ENCODE results near the gene COX6A2. TPM values are rescaled to one million over a fixed set of nuclear protein-coding genes. Genes with fewer than 3 reads are reported as not detected.

The COX6A2 gene
- total RNA-seq, 1 experiment from 2014 or later = not detected

DNA sequence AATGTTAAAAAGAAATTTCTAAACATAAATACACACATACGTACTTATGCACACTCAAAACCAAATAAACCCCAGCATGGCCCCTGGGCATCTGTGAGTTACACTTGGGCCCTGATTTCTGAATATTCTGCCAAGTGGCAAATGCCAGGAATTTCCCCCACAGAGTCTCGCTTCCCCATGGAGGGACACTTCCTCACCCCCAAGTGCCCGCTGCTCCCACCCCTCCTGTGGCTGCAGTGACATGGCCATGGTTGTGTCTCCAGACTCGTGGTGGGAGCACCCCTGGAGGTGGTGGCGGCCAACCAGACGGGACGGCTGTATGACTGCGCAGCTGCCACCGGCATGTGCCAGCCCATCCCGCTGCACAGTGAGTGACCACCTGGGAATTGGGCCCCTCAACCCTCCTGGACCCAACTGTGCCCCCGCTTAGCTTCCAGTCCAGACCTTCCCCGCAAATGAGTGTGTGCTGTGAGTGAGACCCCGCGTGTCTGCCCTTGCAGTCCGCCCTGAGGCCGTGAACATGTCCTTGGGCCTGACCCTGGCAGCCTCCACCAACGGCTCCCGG is 31.0 kb downstream of the COX6A2 start:
- Histone ChIP-seq H3T11ph (ENCODE audit: low read length) (no peak overlapping the region), H2AK5ac (ENCODE audit: insufficient read length, low read length) (no peak overlapping the region), H4K8ac (replicated peaks; ENCODE audit: insufficient read length, low read depth, low read length) (no peak overlapping the region), H3K18ac (ENCODE audit: insufficient read length, low read depth, low read length) (no peak overlapping the region), H2BK20ac (ENCODE audit: low read depth, low read length, poor library complexity, severe bottlenecking) (no peak overlapping the region), H2BK120ac (ENCODE audit: low read depth, low read length, poor library complexity, severe bottlenecking) (no peak overlapping the region), H3K79me2 (ENCODE audit: insufficient read depth, low read length) (no peaks in the 10 kb centered on the region), H3K27ac (ENCODE audit: insufficient read length, low read depth, low read length) (no peak overlapping the region), H3K9me3 (ENCODE audit: control insufficient read depth, low read depth, low read length) (no peaks in the 10 kb centered on the region), H2BK15ac (ENCODE audit: low read depth, low read length) (no peak overlapping the region), H3K56ac (ENCODE audit: insufficient read length, low read depth, low read length) (no peak overlapping the region), H3K23me2 (ENCODE audit: insufficient read length, low read depth, low read length, poor library complexity, severe bottlenecking) (no peaks in the 10 kb centered on the region), H3K27me3 (ENCODE audit: insufficient read depth, low read length) (no peaks in the 10 kb centered on the region), H3K9ac (ENCODE audit: extremely low read depth, insufficient read length, low read length) (no peak overlapping the region), H3K79me1 (ENCODE audit: insufficient read depth, low read depth, low read length, poor library complexity, severe bottlenecking) (no peaks in the 10 kb centered on the region), H2BK12ac (ENCODE audit: insufficient read length, low read depth, low read length) (no peak overlapping the region), H4K91ac (ENCODE audit: insufficient read length, low read depth, low read length) (no peak overlapping the region), H4K5ac (ENCODE audit: insufficient read length, low read depth, low read length) (no peak overlapping the region), H3K4ac (ENCODE audit: low read depth, low read length) (no peak overlapping the region), H3K23ac (ENCODE audit: insufficient read length, low read depth, low read length) (no peak overlapping the region), H2AFZ (ENCODE audit: low read length) (no peak overlapping the region), H2BK5ac (ENCODE audit: insufficient read length, low read length) (no peak overlapping the region), H4K20me1 (ENCODE audit: control insufficient read depth, insufficient read depth, insufficient read length) (no peaks in the 10 kb centered on the region), H3K4me1 (ENCODE audit: insufficient read depth, low read length) (no peaks in the 10 kb centered on the region), H3K14ac (ENCODE audit: insufficient read depth, low read length) (no peak overlapping the region), H3K4me2 (ENCODE audit: insufficient read depth, insufficient read length, low read length) (no peak overlapping the region)
- no peak overlapping the region for H3K27ac Mint-ChIP-seq
- DNase-seq = no peak
- no CpG with 5 or more reads among the region's 18 CpGs for WGBS (ENCODE audit: extremely low coverage, insufficient read length, low lambda C conversion rate)
- peaks cover 7% of the 10 kb centered on the region for H3K27me3 Mint-ChIP-seq (ENCODE audit: low read depth)
- peaks cover 0 to 3% of the 10 kb centered on the region in 2 experiments; a peak in 1 of 5 replicates for H3K9me3 Mint-ChIP-seq
- H3K4me1 Mint-ChIP-seq = peaks cover 6 to 7% of the 10 kb centered on the region in 2 experiments
- no peak for TF ChIP-seq CTCF (conservative IDR thresholded peaks at IDR 0.05)
- peaks cover 0 to 4% (median 0%) of the 10 kb centered on the region in 3 experiments; a peak in 2 of 7 replicates for H3K36me3 Mint-ChIP-seq (ENCODE audit: insufficient read depth in 1 of 3, low read depth in 3 of 3)
- H3K4me3 Mint-ChIP-seq = no peak overlapping the region

All from H9 (cell line).